Osteocyte (in vitro differentiated cells): ENCODE data around the gene STAT4. TPM values are rescaled to one million over a fixed set of nuclear protein-coding genes. Genes with fewer than 3 reads are reported as not detected.

ENCODE experiments used
- DNase-seq: peaks from one replicate; pipeline ENCODE4 v3.0.0; 2021; ENCODE audit warnings: mixed read lengths; ENCODE audit not compliant: unreplicated experiment; ENCODE audit errors: extremely low spot score
- H3K27ac Mint-ChIP-seq: one replicate; pipeline ENCODE4 v1.8.0; 2021; ENCODE audit warnings: mild to moderate bottlenecking, mixed read lengths; ENCODE audit not compliant: unreplicated experiment
- H3K27me3 Mint-ChIP-seq: one replicate; pipeline ENCODE4 v1.8.0; 2021; ENCODE audit warnings: mixed read lengths; ENCODE audit not compliant: unreplicated experiment
- H3K36me3 Mint-ChIP-seq: one replicate; pipeline ENCODE4 v1.8.0; 2021; ENCODE audit warnings: mixed read lengths; ENCODE audit not compliant: unreplicated experiment
- H3K4me1 Mint-ChIP-seq: one replicate; pipeline ENCODE4 v1.8.0; 2021; ENCODE audit warnings: mixed read lengths; ENCODE audit not compliant: unreplicated experiment
- H3K4me3 Mint-ChIP-seq: one replicate; pipeline ENCODE4 v1.8.0; 2021; ENCODE audit warnings: mild to moderate bottlenecking, moderate library complexity, mixed read lengths; ENCODE audit not compliant: unreplicated experiment
- H3K9me3 Mint-ChIP-seq: one replicate; pipeline ENCODE4 v1.8.0; 2021; ENCODE audit warnings: mixed read lengths; ENCODE audit not compliant: unreplicated experiment
- total RNA-seq: library from RNA; stranded (reverse); gene quantifications from 2 replicates; pipeline ENCODE4 v1.2.1, GENCODE V29; 2021
- TF ChIP-seq, protein P1 (sequence below): fragments of 200-600 bp; sonication (generic); IDR thresholded peaks from 2 replicates; pipeline ENCODE4 v1.5.0; 2021; ENCODE audit warnings: antibody characterized with exemption, mild to moderate bottlenecking, moderate library complexity

The STAT4 gene
- total RNA-seq, 1 donor from 2014 or later, result 1.3 TPM

DNA sequence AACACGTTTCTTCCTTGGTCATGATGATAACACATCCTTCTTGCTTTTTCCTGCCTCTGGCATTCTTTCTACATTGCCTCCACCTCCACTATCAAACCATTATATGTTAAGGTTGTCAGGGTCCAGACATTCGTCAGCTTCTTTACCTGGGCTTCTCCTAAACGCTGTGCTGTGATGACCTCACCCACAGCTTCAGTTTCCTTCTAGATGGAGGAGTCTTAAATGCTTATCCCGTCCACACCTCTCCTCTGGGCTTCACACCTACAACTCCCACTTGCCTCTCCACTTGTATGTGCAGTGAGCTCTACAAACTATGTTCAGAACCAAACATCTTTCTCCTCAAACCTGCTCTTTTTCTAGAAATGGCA is 136.2 kb downstream of the STAT4 start:
- Mint-ChIP-seq H3K4me3 (no peak overlapping the region), H3K9me3 (no peaks in the 10 kb centered on the region), H3K4me1 (peaks cover 8% of the 10 kb centered on the region), H3K27ac (no peak overlapping the region), H3K27me3 (no peaks in the 10 kb centered on the region), H3K36me3 (peaks cover 9% of the 10 kb centered on the region)
- no peak for DNase-seq
- TF ChIP-seq, protein P1, sequence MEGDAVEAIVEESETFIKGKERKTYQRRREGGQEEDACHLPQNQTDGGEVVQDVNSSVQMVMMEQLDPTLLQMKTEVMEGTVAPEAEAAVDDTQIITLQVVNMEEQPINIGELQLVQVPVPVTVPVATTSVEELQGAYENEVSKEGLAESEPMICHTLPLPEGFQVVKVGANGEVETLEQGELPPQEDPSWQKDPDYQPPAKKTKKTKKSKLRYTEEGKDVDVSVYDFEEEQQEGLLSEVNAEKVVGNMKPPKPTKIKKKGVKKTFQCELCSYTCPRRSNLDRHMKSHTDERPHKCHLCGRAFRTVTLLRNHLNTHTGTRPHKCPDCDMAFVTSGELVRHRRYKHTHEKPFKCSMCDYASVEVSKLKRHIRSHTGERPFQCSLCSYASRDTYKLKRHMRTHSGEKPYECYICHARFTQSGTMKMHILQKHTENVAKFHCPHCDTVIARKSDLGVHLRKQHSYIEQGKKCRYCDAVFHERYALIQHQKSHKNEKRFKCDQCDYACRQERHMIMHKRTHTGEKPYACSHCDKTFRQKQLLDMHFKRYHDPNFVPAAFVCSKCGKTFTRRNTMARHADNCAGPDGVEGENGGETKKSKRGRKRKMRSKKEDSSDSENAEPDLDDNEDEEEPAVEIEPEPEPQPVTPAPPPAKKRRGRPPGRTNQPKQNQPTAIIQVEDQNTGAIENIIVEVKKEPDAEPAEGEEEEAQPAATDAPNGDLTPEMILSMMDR, result no peak

DNA sequence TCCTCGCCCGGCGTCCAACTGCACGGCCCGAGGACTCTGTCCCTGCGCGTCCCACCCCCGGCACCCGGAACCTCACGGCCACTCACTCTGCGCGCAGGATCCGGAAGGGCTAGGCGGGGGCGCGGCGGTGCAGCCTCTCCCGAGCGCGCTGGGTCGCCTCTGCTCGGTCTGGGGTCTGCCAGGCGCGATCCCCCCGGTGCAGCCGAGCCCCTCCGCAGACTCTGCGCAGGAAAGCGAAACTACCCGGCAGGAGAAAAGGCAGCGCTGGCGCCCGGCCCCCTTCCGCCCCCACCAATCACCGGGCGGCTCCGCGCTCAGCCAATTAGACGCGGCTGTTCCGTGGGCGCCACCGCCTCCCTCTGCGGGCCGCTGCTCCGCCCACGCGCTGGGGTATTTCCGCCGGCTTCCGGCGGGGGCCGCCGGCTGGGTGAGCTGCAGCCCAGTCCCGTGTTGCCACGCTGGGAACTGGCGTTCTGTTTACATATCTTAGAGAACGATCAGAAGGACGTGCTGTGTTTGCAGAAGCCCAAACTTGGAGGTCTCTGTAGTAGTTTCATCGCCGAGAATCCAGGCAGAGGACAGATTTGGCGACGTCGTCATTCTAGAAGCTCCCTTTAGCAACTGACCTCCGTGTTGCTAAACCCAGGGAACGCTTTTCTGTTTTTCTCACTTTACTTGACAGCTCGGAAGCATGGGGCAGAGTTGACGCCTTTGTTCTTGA is 136.7 kb downstream of the STAT4 start, which contains the start of gene STAT1:
Gene STAT1 (minus strand): TSS at position 240 of the 721 bp plus-strand sequence. CDS start 4,168 bp downstream, outside the sequence.
- Mint-ChIP-seq H3K27me3 (no peaks in the 10 kb centered on the region), H3K4me3 (no peak within 1 kb of the TSS), H3K36me3 (peaks cover 13% of the 10 kb centered on the region), H3K4me1 (peaks cover 8% of the 10 kb centered on the region), H3K27ac (no peak within 1 kb of the TSS), H3K9me3 (no peaks in the 10 kb centered on the region)
- DNase-seq, result peak; percentile 99
- TF ChIP-seq, protein P1, result no peak

DNA sequence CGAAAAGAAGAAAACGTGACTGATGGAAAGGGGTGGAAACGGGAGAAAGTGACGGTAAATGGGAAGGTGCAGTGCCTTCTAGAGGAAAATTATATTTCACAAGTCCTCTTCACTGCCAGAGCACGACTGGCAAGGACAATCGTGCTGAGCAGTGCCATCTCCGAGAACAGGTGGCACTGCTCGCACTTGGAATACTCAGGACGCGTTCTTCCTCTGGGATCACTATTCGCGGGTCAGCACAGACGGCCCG is 137.2 kb downstream of the STAT4 start:
- Mint-ChIP-seq H3K27me3 (no peaks in the 10 kb centered on the region), H3K9me3 (no peaks in the 10 kb centered on the region), H3K4me3 (no peak overlapping the region), H3K4me1 (peaks cover 8% of the 10 kb centered on the region), H3K36me3 (peaks cover 16% of the 10 kb centered on the region), H3K27ac (no peak overlapping the region)
- TF ChIP-seq, protein P1, result no peak
- DNase-seq, result no peak

DNA sequence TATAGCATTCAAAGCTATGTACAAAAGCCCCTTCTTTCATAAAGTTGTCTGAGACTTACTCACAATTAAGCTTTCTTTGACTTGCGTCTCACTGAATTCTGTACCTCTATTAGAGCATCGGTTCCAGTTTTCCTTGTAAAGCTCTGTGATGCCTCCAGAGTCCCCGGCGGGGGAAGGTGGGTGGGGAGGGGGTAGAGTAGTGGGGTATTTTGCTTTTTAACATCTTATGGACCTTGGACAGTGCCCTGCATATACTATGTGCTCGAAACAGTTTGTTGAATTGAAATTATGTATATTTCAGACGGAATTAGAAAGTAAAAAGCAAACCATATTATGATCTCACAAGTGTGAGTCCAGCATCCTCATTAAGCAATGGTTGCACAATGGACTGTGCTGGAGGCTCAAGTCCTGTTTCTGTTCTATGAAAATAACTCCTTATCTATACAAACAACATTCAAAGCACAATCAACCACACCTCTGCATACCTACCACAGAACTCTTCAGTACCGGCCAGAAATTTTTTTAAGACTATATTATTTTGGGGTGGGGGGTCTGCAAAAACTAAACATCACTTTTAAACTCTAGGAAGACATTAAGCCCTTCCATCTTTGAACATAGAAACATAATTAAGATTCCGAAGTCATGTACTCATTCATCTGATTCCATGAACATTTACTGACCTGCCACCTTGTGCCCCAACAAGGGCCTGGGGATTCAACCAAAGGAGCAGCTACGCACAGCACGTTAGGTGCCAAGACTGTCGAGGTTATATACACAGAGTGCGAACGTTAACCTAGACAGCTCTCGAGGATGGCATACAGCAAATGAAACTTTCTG is 137.7 kb downstream of the STAT4 start:
- no peak for DNase-seq
- no peak overlapping the region for H3K4me3 Mint-ChIP-seq
- H3K36me3 Mint-ChIP-seq, result peaks cover 20% of the 10 kb centered on the region
- H3K9me3 Mint-ChIP-seq, result no peaks in the 10 kb centered on the region
- TF ChIP-seq, protein P1, result no peak
- H3K27me3 Mint-ChIP-seq, result no peaks in the 10 kb centered on the region
- H3K4me1 Mint-ChIP-seq, result peaks cover 8% of the 10 kb centered on the region
- H3K27ac Mint-ChIP-seq, result no peak overlapping the region

DNA sequence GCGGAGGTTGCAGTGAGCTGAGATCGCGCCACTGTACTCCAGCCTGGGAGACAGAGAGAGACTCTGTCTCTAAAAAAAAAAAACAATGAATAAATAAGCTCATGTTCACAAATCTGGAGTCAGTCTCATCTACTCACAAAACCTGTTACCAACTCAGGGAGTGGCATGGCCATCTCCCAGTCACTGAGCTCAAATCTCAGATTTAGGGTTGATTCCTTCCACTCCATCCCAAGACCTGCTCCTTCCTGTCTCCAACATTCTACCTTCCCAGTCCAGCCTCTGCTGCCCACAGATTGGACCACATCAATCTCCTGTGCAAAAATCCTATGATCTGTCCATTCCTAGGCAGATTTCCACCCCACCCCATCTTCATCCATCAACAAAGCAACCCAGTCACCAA is 138.4 kb downstream of the STAT4 start:
- Mint-ChIP-seq H3K4me1 (peaks cover 8% of the 10 kb centered on the region), H3K27ac (no peak overlapping the region), H3K4me3 (no peak overlapping the region), H3K36me3 (peaks cover 26% of the 10 kb centered on the region), H3K9me3 (no peaks in the 10 kb centered on the region), H3K27me3 (no peaks in the 10 kb centered on the region)
- DNase-seq, result no peak
- TF ChIP-seq, protein P1, result no peak
